Globus pallidus (tissue), 1 donor: ENCODE measurements around the gene ABCC2.

ENCODE experiments used
- DNase-seq: peaks from one replicate; pipeline ENCODE4 v3.0.0-alpha.2; 2015; ENCODE audit warnings: low spot score

ABCC2 gene

DNA sequence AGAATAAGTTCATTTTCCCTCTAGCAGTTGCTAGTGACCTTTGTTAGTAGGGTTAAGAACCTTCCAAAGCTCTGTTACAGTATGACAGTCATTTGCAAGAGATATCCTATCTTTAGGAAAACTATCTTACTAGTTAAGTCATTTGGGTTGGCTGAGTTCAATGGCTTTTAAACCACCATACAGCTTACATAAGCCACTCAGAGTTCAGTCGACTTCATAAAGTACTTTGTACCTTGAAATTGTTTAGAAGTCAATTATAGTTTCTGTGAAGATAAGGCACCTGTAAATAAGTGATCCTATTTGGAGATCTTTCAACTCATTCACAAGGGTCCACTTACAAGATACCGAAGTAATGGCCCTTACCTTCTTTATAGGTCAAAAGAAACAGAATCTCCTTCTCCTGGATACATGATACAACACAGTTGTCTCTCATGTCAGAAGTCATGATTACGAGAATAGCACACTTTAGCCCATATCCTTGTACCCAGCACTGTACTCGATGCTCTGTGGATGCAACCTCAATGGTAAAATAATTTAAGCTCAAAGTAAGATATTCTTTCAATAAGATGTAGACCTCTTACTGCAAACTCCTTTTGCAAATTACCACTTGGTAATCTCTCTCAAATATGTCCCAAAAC, 11.9 kb upstream of the ABCC2 start:
- no peak for DNase-seq

DNA sequence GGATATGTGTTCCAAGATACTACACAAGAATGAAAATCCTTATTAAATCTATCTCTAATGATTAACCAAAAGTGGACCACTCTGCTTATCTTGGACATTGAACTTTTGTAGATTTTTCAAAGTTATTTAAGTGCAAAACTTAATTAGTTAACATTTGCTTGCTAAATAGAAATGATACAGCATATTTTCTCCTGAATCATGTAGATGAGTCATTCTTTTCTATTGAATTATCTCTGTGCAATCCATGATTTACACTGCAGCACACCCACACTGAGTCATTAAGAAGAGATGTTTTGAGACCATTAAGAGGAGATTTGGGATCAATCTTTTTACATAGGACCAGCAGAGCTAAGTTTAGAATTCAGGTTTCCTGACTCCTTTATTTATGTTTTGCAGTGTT, 6.6 kb upstream of the ABCC2 start:
- no peak for DNase-seq

DNA sequence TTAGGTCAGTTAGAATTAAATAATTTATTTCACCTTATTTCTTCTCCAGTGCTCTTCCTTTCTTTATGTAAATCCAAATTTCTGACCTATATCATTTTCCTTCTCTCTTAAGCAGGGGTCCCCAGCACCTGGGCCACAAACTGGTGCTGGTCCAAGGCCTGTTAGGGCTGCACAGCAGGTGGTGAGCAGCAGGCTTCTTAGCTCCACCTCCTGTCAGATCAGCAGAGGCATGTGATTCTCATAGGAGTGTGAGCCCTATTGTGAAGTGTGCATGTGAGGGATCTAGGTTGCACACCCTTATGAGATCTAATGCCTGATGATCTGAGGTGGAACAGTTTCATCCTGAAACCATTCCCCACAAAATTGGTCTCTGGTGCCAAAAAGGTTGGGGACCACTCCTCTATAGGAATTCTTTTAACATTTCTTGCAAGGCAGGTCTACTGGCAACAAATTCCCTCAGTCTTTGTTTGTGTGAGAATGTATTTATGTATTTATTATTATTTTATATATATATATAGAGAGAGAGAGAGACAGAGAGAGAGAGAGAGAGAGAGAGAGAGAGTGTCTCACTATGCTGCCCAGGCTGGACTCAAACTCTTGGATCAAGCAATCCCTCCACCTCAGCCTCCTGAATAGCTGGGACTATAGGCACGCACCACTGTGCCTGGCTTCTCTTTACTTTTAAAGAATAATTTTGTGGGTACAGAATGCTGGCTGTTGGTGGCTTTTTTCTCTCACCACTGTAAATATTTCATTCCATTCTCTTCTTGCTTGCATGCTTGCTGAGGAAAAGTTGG, 4.3 kb upstream of the ABCC2 start:
- no peak for DNase-seq

DNA sequence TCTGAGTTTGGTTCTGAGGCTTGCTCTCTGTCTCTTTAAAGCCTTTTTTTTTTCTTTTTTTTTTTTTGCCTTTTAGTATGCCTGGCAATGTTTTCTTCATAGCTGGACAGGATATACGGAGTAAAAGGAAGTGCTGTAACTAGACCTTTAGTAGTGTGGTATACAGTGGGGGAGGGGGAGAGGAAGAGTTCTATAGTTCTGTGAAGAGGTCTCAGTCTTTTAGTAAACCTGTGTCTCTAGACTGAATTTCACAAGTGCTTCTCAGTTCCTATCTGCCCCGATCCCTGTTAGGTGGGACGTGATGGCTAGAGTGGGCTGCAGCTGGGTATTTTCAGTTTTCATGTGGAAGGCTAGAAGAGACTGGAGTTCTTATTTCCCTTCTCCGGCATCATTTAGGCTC, 3.1 kb upstream of the ABCC2 start:
- DNase-seq = no peak

DNA sequence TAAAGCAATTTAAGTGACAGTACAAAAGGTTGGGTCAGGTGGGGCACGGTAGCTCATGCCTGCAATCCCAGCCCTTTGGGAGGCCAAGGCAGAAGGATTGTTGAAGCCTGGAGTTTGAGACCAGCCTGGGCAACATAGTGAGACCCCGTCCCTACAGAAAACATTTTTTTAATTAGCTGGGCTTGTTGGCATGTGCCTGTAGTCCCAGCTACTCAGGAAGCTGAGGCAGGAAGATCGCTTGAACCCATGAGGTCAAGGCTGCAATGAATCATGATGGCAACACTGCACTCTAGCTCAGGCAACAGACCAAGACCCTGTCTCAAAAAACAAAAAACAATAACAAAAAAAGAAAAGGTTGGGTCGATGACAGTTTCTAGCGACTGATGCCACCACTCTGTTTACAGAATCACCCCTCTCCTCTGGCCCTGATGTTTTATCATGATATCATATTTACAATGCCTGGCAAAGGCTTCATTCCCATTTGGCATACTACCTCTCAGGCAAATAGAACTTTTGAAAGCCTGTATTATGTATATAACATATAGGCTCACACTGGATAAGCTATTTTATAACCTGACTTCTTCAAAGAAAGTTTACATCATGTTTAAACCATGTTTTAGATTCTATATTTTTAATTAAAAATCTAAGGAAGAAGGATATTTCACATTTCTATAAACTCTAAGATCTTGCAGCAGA, 558 bp upstream of the ABCC2 start:
- DNase-seq = no peak

DNA sequence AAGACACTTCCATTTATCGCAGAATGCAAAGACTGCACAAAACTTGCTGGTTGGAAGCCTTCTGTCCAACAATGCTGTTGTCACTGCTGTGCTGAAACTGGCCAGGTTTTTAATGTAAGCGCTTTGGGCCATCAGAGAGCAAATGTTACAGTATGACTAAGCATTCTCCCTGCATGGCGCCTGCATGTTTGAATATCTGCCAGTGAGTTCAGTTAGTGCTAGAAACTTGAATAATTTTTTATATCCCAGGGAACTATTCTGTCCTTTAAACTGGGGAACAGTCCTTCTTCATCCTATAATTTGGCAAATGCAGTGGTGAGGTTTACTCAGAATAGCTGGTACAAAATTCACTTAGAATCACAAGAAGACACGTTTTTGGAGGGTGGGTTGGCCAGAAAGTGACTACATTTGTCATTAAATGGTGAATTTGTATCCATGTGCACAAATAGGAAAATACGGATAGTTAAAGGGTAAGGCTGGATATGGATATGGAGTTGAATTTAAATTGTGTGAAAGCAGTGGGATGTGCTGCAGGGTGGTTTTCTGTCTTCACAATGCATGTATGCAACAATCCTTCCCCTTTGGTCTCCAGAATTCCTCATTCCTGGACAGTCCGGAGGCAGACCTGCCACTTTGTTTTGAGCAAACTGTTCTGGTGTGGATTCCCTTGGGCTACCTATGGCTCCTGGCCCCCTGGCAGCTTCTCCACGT, 1.7 kb downstream of the ABCC2 start:
- no peak for DNase-seq

DNA sequence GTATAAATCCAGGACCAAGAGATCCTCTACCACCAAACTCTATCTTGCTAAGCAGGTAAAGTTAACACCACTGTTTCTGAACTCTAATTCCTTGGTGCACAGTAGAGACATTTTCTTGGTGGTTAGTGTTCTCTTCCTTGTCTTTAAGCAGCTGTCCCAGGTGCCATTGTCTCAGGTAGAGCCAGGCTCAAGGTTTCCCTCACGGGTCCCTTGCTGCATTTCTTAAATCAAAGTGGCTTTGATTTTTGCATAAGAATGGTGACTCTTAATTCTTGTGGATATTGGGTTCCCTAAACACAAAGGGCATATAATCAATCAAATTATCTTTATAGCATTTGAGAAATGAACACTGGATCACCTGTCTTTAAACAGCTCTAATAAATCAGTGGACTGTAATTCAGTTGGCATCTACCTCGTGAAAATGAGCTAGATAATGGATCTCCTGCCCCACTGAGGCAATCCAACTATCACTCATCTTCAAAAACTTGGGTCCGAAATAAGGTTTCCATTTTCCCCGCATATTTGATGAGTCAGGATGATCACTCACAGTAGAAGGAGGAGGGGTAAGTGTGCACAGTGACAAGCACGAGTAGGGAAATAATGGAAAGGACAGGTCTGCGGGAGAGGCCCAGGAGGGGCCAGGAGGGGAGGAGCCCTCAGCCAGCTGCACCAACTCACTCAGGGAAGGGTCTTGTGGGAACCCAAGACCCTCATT, 2.4 kb downstream of the ABCC2 start:
- no peak for DNase-seq

DNA sequence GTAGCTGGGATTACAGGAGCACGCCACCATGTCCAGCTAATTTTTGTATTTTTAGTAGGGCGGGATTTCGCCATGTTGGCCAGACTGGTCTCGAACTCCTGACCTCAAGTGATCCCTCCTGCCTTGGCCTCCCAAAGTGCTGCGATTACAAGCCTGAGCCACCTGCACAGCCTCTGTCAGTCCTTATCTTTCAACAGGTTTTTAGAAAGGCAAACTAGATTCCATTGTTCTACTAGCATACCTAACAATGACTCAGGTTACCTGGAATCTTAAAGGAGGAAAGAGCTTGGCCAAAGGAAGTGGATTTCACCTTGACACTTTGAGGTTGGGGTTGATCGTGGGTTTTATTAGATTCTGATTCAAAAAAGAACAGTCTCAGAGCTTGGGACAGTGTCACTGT, 3.2 kb downstream of the ABCC2 start:
- no peak for DNase-seq

DNA sequence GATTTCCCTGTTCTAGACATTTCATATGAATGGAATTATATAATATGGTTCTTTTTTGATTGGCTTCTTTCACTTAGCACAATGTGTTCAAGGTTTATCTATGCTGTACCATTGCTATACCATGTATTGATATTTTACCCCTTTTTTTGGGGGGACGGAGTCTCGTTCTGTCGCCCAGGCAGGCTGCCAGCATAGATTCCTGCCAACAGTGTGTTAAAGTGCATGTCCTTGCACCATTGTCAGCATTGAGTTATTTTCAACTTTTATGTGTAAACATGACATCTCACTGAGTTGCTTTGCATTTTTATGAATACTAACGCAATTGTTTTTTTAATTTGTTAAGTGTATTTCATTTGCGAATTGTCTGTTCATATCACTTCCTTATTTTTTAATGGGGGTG, 4.9 kb downstream of the ABCC2 start:
- no peak for DNase-seq

DNA sequence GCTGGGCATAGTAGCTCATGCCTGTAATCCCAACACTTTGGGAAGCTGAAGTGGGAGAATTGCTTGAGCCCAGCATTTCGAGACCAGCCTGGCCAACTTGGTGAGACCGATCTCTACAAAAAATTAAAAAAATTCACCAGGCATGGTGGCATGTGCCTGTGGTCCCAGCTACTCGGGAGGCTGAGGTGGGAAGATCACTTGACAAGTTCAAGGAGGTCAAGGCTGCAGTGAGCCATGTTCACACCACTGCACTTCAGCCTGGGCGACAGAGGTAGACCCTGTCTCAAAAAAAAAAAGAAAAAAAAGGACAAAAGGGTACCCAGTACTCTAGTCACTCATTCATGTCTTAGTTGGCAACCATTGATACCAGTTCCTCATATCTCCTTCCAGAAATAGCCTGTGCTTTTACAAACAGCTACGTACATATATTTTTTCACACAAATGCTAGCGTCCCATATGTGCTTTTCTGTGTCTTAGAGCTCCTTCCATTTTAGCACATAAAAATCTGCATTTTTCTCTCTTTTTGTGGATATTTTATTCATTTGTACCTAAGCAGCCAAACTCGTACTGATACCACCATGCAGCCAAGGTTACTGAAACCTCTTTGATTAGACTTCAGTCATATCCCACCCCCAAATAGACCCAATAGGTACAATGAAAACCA, 5.5 kb downstream of the ABCC2 start:
- DNase-seq = no peak

DNA sequence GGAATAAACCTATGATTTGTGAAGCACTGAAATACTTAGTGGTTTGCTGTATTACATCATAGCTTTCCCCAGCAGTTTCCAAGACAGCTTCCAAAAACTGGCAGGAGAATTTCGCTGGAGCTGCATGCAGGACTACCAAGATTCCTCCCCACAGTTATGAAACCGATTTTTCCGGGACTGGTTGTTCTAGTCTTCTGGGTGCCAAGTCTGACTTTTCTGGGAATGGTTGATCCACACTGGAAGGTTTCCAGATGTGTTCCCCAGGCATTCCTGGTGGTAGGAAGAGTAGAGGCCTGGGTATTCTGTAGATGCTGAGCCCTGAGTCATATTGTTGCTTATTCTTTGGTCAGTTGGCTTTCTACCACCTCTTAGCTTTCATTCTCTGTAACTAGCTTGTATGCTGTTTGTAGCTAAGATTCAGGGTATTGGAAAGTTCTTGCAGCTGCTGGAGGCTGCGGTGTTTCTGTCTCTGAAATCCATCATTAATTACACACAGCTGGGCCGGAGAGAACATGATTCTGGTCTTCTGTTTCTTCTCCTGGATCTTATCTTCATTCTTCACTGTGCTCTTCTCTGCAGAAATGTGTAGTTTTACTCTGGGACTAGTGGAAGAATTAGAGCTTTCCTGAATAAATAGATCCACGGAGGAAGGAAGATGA, 6.3 kb downstream of the ABCC2 start:
- no peak for DNase-seq

DNA sequence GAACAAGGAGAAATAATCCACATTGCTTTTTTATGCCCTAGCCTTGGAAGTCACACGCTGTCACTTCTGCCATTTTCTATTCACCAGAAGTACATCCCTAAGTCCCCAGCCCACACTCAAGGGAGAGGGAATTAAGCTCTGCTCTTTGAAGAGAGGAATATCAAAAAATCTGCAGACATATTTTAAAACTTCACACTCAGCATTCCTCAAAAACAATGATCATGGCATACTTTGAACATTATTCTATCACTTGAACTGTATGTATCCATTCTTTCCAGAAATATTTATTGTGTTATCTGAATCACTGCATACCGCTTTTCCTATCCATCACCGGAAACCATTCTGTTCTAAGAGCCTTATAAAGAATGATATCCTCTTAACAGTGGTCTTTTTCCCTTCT, 9.4 kb downstream of the ABCC2 start:
- no peak for DNase-seq

DNA sequence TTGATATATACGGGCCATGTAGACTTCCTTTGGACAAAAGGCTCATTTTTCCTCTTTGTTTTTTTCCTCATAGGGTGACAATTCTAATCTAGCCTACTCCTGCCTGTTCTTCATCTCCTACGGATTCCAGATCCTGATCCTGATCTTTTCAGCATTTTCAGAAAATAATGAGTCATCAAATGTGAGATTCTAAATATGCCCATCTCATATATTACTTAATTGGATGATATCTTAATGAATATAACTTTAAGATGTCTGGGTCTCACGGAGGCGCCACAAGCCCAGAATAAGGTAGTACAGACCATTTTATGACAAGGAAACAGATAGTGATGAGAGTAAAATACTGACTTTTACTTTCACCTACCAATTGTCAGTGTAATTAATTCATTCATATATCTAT, 11.4 kb downstream of the ABCC2 start:
- DNase-seq = no peak

DNA sequence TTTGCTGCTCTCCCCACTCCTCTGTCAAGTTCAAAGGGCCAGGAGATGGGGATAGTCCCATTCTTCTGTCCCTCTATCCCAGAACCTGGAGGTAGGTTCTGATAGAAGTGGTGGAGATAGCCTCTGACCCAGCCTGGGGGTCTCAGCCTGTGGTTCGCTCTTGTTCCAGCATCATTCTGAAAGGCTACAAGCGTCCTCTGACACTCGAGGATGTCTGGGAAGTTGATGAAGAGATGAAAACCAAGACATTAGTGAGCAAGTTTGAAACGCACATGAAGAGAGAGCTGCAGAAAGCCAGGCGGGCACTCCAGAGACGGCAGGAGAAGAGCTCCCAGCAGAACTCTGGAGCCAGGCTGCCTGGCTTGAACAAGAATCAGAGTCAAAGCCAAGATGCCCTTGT, 14.5 kb downstream of the ABCC2 start:
- DNase-seq = no peak

DNA sequence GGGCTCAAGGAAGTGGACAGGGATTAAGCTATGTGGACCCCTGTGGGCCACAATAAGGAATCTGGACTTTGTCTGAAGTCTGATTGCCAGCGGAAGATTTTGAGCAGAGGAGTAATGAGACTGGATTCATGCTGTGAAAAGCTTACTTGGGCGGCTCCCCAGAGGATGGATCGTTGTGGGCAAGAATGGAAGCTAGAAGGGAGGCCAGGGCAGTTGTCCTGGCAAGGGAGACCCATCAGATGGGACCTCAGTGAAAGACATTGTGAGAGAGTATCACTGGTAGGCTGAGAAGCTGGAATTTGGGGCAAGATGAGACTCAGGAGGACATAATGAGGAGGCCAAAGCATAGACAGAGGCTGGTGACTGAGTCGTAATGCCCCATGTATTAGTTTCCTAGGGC, 15.6 kb downstream of the ABCC2 start:
- no peak for DNase-seq

DNA sequence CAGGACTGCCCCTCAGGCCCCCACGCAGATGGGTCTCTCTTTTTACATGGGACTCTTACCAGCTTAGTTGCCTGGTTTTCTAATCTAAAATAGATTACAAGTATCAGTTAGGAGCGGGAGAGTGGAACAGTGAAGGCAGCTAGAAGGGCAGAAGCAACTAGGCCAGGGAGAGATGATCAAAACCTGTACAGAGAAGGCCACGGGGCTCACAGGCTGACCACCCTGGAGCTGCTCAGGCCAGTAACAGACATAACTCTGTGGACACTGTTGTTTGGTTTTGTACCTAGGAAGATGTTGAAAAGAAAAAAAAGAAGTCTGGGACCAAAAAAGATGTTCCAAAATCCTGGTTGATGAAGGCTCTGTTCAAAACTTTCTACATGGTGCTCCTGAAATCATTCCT, 16.5 kb downstream of the ABCC2 start:
- DNase-seq = no peak

DNA sequence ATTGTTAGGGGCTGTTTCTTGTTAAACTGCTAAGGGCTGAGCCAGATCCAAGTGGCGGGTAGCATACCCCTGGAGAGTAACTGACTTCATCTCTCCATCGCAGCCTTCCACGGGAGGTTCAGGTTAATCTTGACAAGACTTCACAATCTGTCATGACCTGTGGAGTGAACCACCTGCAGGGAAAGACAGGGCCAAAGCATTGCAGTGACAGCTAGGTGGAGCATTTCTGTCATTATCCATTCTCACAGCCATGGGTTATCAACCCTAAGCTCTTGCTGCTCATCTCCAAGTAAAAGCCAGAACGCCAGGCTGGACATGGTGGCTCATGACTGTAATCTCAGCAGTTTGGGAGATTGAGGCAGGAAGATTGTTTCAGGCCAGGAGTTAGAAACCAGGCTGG, 17.2 kb downstream of the ABCC2 start:
- no peak for DNase-seq

DNA sequence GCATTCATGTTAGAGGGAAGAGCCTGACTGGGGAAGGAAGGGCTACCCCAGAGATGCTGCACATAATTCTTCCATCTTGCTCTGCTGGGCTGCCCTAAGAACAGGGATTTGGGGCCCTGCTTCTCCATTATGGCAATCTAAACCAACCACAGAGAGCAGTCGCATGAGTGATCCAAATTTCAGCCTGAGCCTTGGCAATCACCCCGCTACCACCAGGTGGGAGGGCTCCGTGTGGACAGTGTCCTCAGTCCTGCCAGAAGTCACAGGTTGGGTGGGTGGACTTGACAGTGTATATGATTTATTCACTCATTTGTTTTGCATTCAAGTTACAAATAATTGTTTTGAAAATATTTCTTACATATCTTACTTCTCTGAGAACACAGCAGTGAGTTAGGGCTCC, 22.0 kb downstream of the ABCC2 start:
- no peak for DNase-seq

DNA sequence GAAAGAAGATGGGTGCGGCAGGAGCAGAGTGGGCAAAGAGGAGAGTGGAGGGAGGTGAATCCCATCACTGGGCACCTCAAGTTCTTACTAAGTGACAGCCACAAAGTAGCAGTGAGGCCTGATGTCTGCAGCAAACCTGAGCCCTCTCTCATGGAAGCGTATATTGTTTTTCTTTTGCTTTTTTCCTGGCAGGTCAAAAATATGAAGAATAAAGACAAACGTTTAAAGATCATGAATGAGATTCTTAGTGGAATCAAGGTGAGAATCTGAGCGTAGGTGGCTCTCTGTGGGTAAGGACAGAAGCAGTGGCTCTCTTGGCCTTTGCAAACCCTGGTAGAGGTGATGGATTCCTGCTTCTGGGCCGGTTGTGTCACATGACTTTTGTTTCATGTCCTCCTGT, 22.8 kb downstream of the ABCC2 start:
- DNase-seq = no peak

DNA sequence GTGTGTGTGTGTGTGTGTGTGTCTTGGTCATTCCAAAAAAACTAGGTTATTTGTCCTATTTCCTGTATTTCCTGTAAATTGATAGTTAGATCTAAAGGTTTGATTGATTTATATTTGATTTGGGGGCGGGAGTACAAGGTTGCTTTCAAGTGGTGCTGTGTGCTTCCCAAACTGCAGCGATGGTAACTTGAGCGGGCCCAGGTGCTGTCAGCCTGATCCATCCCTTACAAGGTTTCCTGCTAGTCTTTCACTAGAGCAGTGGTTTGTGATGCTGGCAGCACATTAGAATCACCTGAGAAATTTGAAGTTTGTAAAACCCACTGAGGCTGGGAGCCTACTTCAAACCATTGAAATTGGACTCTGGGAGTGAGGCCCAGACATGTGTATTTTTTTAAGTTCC, 23.7 kb downstream of the ABCC2 start:
- no peak for DNase-seq

DNA sequence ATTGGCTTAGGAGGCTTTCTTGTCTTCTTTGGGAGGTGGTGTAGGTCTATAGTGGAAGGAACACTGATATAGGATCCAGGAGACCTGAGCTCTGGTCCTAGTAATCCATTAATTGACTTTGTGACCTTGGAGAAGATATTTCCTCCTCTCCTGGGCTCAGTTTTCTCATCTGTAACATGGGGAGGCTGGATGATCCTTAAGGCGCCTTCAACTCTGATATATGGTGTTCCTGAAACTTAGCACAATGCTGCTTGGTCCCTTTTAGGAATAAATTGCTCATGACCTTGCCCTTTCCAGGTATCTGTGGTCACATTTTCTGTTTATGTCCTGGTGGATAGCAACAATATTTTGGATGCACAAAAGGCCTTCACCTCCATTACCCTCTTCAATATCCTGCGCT, 25.3 kb downstream of the ABCC2 start:
- DNase-seq = no peak
